HepG2 (cell line): ENCODE data around the gene CCDC18. TPM values are rescaled to one million over a fixed set of nuclear protein-coding genes. Genes with fewer than 3 reads are reported as not detected.

Experiments
- ATAC-seq: fragments of 200-7000 bp; cut with Tn5 transposase; 3 replicates; pipeline ENCODE4 v1.9.1; 2020; ENCODE audit warnings: mild to moderate bottlenecking, moderate library complexity
- BruUV-seq: library from RNA; stranded (reverse); fragments of 400-500 nt; replicated peaks from 2 replicates; lab custom pipeline; 2021; lab: Mats Ljungman, UMichigan
- CTCF ChIA-PET: fragments of 300-600 bp; formaldehyde crosslinking; extraction: SDS; loops from one replicate; lab custom pipeline; 2021; ENCODE audit warnings: low total read pairs, inconsistent platforms, low intra/inter-chr PET ratio; lab: Yijun Ruan, JAX
- POLR2A ChIA-PET: fragments of 350-600 bp; sonication (Branson Sonifier 250); formaldehyde crosslinking; loops from one replicate; lab custom pipeline; 2020; ENCODE audit warnings: antibody characterized with exemption, inconsistent platforms; lab: Yijun Ruan, JAX
- DNase-seq: peaks from one replicate; pipeline ENCODE4 v3.0.0-alpha.2; 2015; ENCODE audit warnings: low spot score
- FAIRE-seq: peaks from 3 replicates; lab custom pipeline; 2011; peaks lifted over from hg19 to GRCh38; lab: Jason Lieb, UNC
- H2AFZ ChIP-seq: one replicate; pipeline ENCODE4 v1.6.1; 2011; ENCODE audit warnings: low read length, inconsistent platforms
- H3K27ac ChIP-seq: fragments of 300-600 bp; 3 replicates; pipeline ENCODE4 v1.8.0; 2011; ENCODE audit warnings: mixed run types, mild to moderate bottlenecking, mixed read lengths, low read length, inconsistent platforms; ENCODE audit not compliant: insufficient read depth; ENCODE audit errors: extremely low read length
- H3K27me3 ChIP-seq, 2 experiments: fragments of 200-600 bp in 1 of 2; 2 replicates in 1 of 2; 3 replicates in 1 of 2; pipeline versions ENCODE4 v1.6.0 to v1.8.0; 2011; ENCODE audit warnings: low read length in 2 of 2, mild to moderate bottlenecking in 2 of 2, moderate library complexity in 2 of 2, inconsistent platforms in 1 of 2; ENCODE audit not compliant: insufficient read depth in 2 of 2, control insufficient read depth in 1 of 2
- H3K36me3 ChIP-seq, 2 experiments: fragments of 200-600 bp in 1 of 2; replicated peaks in 1 of 2; 2 replicates in 1 of 2; 3 replicates in 1 of 2; pipeline versions ENCODE4 v1.5.1 to v1.8.0; 2011; ENCODE audit warnings: low read length in 2 of 2, inconsistent platforms in 1 of 2; ENCODE audit not compliant: insufficient read depth in 2 of 2, control insufficient read depth in 1 of 2
- H3K4me1 ChIP-seq: 2 replicates; pipeline ENCODE4 v1.5.1; 2012; ENCODE audit warnings: low read length, inconsistent platforms; ENCODE audit not compliant: insufficient read depth
- H3K4me2 ChIP-seq: 2 replicates; pipeline ENCODE4 v1.6.0; 2011; ENCODE audit warnings: low read depth, low read length, inconsistent platforms
- H3K4me3 ChIP-seq, 3 experiments: fragments of 200-600 bp in 1 of 3; sonication (generic), shearing (Covaris generic) in 1 of 3; replicated peaks in 1 of 3; 2 replicates each; pipeline ENCODE4 v1.5.1; 2011 to 2016; ENCODE audit warnings: low read length in 3 of 3, inconsistent platforms in 2 of 3, low read depth in 2 of 3, mild to moderate bottlenecking in 2 of 3, control low read depth in 1 of 3, mixed read lengths in 1 of 3; ENCODE audit not compliant: insufficient read depth in 1 of 3
- H3K79me2 ChIP-seq: one replicate; pipeline ENCODE4 v1.6.1; 2011; ENCODE audit warnings: low read length, inconsistent platforms; ENCODE audit not compliant: insufficient read depth
- H3K9ac ChIP-seq: 2 replicates; pipeline ENCODE4 v1.6.0; 2011; ENCODE audit warnings: mild to moderate bottlenecking, low read depth, low read length, inconsistent platforms; ENCODE audit not compliant: insufficient read depth
- H3K9me3 ChIP-seq: 2 replicates; pipeline ENCODE4 v1.5.1; 2012; ENCODE audit warnings: mild to moderate bottlenecking, low read length
- H4K20me1 ChIP-seq: 2 replicates; pipeline ENCODE4 v1.6.0; 2011; ENCODE audit warnings: inconsistent platforms, mild to moderate bottlenecking, low read length, moderate library complexity; ENCODE audit not compliant: insufficient read depth
- KDM2A ChIP-seq: sonication (generic); formaldehyde crosslinking; IDR thresholded peaks from 2 replicates; pipeline ENCODE4 v1.4.0; 2020; ENCODE audit warnings: low read depth, missing genetic modification reagents, borderline replicate concordance
- SSRP1 ChIP-seq: IDR thresholded peaks from 2 replicates; pipeline ENCODE4 v1.6.1; 2016; ENCODE audit warnings: control low read depth
- ZIK1 ChIP-seq: sonication (generic); formaldehyde crosslinking; IDR thresholded peaks from 2 replicates; pipeline ENCODE4 v1.5.0; 2020; ENCODE audit warnings: mild to moderate bottlenecking, low read depth, missing genetic modification reagents, borderline replicate concordance
- ZNF292 ChIP-seq: sonication (generic); formaldehyde crosslinking; IDR thresholded peaks from 2 replicates; pipeline ENCODE4 v1.8.1; 2022; ENCODE audit warnings: mild to moderate bottlenecking, low read depth, missing genetic modification reagents, borderline replicate concordance
- WGBS: methylation state at CpG from one replicate; pipeline ENCODE4 v1.1.6; 2017; ENCODE audit warnings: low lambda C conversion rate; 5-methylcytosine and 5-hydroxymethylcytosine counted together
- in situ Hi-C: cut with HindIII; loops from 2 replicates; pipeline ENCODE4 v1.10.0; 2017; ENCODE audit warnings: low pct_unique_long_range_greater_than_20kb; ENCODE audit not compliant: extremely low pct_ligation_motif_present
- intact Hi-C: fragments of 100-400 bp; cut with micrococcal nuclease; formaldehyde crosslinking; loops from one replicate; pipeline ENCODE4 v1.10.0; 2022; ENCODE audit not compliant: unreplicated experiment
- polyA plus RNA-seq, 8 experiments: library from polyadenylated mRNA; depleted of rRNA in 3 of 8; stranded (reverse) in 7 of 8; unstranded in 1 of 8; fragments of >200 nt; fragmentation: Illumina TruSeq in 4 of 8; extraction: Trizol in 4 of 8; gene quantifications; 2 replicates each; pipeline versions ENCODE4 v1.2.1 to v1.2.3, GENCODE V29; 2011 to 2016; ENCODE audit warnings: low read depth in 4 of 8, missing spikeins in 1 of 8, mixed read lengths in 1 of 8; ENCODE audit not compliant: insufficient read depth in 1 of 8
- total RNA-seq, 5 experiments: library from RNA; depleted of rRNA; stranded (reverse); fragments of >200 nt; fragmentation: Illumina TruSeq; extraction: Trizol; gene quantifications; 2 replicates each; pipeline ENCODE4 v1.2.3, GENCODE V29; 2016; ENCODE audit warnings: low read depth in 1 of 5
- TF ChIP-seq, protein P1 (sequence below): sonication (generic); formaldehyde crosslinking; IDR thresholded peaks from 2 replicates; pipeline ENCODE4 v1.4.0; 2020; ENCODE audit warnings: missing genetic modification reagents
- TF ChIP-seq, protein P2 (sequence below): sonication (generic); formaldehyde crosslinking; IDR thresholded peaks from 2 replicates; pipeline ENCODE4 v1.5.0; 2020; ENCODE audit warnings: missing genetic modification reagents
- TF ChIP-seq, protein P3 (sequence below): sonication (generic); formaldehyde crosslinking; IDR thresholded peaks from 2 replicates; pipeline ENCODE4 v1.5.1; 2020; ENCODE audit warnings: mild to moderate bottlenecking, missing genetic modification reagents, moderate library complexity

The CCDC18 gene
- total and polyA plus RNA-seq, 2 of the 13 experiments (the other 11 are each of a cell fraction or from before 2014, with no cell fraction given) = 1.9 to 18.4 TPM

DNA sequence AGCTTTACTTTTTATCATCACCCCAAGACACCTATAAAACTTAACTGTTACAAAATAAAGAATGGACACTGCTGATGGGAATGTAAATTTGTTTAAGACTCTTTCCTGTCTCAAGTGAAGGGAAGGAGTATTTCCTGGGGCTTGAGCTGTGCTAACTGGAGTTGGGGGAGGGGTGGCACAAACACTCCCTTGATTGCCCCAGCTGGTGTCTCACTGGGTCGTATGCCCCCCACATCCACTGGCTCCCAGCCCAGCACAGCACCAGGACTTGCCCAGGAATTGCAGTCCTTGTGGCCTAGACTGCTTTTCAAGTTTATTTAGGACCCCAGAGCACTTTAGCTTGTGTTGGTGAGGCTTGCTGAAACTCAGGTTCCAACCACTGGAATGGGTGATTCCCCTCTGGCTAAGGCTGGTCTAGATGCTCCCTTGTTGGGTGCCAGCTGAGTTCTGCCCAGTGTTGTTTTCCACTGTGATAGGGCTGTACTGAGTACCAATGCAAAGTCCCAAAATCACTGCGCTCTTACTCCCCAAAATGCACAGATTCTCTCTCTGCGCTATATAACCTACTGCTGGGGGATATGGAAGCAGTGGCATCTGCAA is 116.1 kb downstream of the CCDC18 start (continued):
- TF ChIP-seq, protein P1, sequence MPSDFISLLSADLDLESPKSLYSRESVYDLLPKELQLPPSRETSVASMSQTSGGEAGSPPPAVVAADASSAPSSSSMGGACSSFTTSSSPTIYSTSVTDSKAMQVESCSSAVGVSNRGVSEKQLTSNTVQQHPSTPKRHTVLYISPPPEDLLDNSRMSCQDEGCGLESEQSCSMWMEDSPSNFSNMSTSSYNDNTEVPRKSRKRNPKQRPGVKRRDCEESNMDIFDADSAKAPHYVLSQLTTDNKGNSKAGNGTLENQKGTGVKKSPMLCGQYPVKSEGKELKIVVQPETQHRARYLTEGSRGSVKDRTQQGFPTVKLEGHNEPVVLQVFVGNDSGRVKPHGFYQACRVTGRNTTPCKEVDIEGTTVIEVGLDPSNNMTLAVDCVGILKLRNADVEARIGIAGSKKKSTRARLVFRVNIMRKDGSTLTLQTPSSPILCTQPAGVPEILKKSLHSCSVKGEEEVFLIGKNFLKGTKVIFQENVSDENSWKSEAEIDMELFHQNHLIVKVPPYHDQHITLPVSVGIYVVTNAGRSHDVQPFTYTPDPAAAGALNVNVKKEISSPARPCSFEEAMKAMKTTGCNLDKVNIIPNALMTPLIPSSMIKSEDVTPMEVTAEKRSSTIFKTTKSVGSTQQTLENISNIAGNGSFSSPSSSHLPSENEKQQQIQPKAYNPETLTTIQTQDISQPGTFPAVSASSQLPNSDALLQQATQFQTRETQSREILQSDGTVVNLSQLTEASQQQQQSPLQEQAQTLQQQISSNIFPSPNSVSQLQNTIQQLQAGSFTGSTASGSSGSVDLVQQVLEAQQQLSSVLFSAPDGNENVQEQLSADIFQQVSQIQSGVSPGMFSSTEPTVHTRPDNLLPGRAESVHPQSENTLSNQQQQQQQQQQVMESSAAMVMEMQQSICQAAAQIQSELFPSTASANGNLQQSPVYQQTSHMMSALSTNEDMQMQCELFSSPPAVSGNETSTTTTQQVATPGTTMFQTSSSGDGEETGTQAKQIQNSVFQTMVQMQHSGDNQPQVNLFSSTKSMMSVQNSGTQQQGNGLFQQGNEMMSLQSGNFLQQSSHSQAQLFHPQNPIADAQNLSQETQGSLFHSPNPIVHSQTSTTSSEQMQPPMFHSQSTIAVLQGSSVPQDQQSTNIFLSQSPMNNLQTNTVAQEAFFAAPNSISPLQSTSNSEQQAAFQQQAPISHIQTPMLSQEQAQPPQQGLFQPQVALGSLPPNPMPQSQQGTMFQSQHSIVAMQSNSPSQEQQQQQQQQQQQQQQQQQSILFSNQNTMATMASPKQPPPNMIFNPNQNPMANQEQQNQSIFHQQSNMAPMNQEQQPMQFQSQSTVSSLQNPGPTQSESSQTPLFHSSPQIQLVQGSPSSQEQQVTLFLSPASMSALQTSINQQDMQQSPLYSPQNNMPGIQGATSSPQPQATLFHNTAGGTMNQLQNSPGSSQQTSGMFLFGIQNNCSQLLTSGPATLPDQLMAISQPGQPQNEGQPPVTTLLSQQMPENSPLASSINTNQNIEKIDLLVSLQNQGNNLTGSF (CRISPR knock-in tag) = no peak
- TF ChIP-seq, all 625 proteins: peak for 0

DNA sequence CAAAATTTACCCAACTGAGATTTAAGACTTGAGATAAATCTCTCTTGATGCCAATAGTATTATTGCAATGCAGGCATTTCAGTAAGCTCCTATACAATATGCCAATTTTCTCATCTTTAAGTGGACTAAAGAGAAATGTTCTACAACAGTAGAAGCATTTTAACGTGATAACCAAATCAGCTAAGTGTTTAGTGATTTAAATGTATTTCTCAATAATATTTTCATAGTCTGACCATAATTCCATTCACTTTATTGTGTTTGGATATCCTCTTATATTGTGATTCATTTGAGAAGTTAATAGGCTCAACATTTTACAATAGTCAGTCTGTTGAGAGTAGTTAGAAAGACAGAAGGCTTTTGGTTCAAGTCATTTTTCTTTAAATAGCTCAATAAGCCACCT is 120.6 kb downstream of the CCDC18 start:
- DNase-seq (no peak), ATAC-seq (no peak)
- Histone ChIP-seq H3K9ac (no peak overlapping the region), H3K36me3 (no peaks in the 10 kb centered on the region), H3K79me2 (no peaks in the 10 kb centered on the region), H3K27me3 (no peaks in the 10 kb centered on the region), H3K4me1 (no peaks in the 10 kb centered on the region), H3K27ac (no peak overlapping the region), H3K4me2 (no peak overlapping the region), H2AFZ (no peak overlapping the region), H3K4me3 (no peak overlapping the region), H4K20me1 (no peaks in the 10 kb centered on the region), H3K9me3 (no peaks in the 10 kb centered on the region)
- POLR2A ChIA-PET = no interaction called here
- CTCF ChIA-PET = no interaction called here
- in situ Hi-C loops = loop anchor here (5.0 kb wide), 1 partner anchor 46 kb away; the partner anchor contains the start of gene DR1
- TF ChIP-seq SSRP1 (CRISPR knock-in tag) (no peak), KDM2A (no peak), ZIK1 (CRISPR knock-in tag) (no peak), ZNF292 (no peak)
- TF ChIP-seq, protein P2, sequence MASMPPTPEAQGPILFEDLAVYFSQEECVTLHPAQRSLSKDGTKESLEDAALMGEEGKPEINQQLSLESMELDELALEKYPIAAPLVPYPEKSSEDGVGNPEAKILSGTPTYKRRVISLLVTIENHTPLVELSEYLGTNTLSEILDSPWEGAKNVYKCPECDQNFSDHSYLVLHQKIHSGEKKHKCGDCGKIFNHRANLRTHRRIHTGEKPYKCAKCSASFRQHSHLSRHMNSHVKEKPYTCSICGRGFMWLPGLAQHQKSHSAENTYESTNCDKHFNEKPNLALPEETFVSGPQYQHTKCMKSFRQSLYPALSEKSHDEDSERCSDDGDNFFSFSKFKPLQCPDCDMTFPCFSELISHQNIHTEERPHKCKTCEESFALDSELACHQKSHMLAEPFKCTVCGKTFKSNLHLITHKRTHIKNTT (CRISPR knock-in tag) = no peak
- TF ChIP-seq, protein P3, sequence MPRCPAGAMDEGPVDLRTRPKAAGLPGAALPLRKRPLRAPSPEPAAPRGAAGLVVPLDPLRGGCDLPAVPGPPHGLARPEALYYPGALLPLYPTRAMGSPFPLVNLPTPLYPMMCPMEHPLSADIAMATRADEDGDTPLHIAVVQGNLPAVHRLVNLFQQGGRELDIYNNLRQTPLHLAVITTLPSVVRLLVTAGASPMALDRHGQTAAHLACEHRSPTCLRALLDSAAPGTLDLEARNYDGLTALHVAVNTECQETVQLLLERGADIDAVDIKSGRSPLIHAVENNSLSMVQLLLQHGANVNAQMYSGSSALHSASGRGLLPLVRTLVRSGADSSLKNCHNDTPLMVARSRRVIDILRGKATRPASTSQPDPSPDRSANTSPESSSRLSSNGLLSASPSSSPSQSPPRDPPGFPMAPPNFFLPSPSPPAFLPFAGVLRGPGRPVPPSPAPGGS (CRISPR knock-in tag) = no peak
- TF ChIP-seq, all 625 proteins: peak for 0
- no peak for FAIRE-seq
- BruUV-seq = no TSS peak
- WGBS = 64% methylated on average over 1 of the region's 1 CpG
- intact Hi-C loops = loop anchor here (5.0 to 10.0 kb wide), 2 partner anchors 136 to 544 kb away; no protein-coding TSS in a partner anchor
